Measurements from ENCODE around the gene VAV3.

Gene VAV3

DNA sequence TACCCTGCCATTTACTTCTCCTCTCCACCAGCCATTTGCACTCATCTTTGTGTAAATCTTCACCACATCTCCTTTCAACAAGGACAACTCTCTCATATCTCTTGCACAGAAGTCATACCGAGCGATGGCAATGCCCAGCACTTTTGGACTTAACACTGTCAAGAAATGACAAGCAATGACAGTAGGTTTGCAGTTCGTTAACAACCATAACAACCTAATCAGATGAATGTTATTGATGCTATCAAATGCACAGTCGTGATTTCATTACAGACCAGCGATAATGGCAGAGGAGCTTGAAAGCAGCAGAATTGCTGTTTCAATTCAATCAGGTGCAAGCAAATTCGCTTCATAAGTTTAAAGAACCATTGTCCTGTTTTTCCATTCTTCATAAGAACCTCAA, 390.9 kb downstream of the VAV3 start:
- DNase-seq (ENCODE audit: low spot score): no peak

- DNase-seq (ENCODE audit: low spot score): no peak
Observed at GRCh38 chr1:107572674-107573211, 392.2 kb downstream of the VAV3 start.

DNA sequence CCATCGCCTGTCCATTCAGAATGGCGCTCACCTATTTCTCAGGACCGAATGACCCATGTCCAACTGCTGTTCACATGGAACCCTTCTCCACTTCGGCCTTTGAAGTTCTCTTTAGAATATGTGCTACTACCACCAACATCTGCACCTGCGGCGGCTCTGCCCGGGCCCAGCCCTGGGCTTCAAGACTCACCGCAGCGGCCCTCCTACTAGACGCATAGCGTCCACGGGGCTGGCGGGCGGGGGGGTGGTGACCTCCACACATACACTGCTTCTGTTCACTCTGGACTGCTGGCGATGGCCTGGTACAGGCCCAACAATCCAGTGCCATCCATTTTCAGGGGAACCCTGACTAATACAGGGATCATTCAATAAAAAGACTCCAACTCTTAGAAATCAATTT, 394.2 kb downstream of the VAV3 start:
- no peak for DNase-seq (ENCODE audit: low spot score)

DNA sequence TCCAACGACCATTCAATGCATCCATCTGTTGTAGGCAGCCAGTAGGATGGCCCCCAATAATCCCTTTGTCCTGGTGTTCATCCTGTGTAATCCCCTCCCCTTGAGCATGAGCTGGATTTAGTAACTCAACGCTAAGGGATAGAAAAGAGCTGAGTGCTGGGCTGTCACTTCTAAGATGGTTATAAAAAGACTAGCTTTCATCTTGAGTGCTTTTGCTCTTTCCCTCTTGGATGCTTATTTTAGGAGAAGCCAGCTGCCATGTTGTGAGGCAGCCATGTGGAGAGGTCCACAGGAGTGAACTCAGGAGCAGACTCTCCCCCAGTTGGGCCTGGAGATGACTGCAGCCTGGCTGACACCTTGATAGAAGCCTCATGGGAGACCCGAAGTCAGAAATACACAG, 401.5 kb downstream of the VAV3 start:
- no peak for DNase-seq (ENCODE audit: low spot score)

GRCh38 chr1:107559881-107560280, 405.1 kb downstream of the VAV3 start:
- no peak for DNase-seq (ENCODE audit: low spot score)

DNA sequence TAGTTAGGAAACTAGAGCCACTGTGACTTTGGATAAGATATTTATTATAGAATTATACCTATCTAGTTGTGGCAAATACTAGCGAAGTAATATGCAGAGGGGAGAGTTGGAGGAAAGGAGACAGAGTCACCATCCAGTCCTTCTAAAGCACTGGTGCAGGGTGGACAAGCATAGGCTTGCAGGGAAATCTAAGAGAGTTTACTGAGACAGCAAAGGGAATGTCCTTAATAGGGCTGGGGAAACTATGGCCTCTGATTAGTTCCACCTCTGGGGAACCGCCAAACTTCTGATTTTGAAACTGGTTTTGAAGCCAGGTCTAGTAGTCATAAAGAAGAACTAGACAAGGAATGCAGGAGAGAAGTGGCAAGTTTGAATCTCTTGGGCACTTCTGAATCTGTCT, 407.9 kb downstream of the VAV3 start:
- DNase-seq (ENCODE audit: low spot score): no peak

- DNase-seq (ENCODE audit: low spot score): no peak
Observed at GRCh38 chr1:107555578-107555977, 409.4 kb downstream of the VAV3 start.

GRCh38 chr1:107552781-107553180, 412.2 kb downstream of the VAV3 start:
- DNase-seq (ENCODE audit: low spot score): no peak

- DNase-seq (ENCODE audit: low spot score): no peak
Observed at GRCh38 chr1:107551456-107551855, 413.5 kb downstream of the VAV3 start.

- DNase-seq (ENCODE audit: low spot score): no peak
Observed at GRCh38 chr1:107550358-107550757, 414.6 kb downstream of the VAV3 start.

DNA sequence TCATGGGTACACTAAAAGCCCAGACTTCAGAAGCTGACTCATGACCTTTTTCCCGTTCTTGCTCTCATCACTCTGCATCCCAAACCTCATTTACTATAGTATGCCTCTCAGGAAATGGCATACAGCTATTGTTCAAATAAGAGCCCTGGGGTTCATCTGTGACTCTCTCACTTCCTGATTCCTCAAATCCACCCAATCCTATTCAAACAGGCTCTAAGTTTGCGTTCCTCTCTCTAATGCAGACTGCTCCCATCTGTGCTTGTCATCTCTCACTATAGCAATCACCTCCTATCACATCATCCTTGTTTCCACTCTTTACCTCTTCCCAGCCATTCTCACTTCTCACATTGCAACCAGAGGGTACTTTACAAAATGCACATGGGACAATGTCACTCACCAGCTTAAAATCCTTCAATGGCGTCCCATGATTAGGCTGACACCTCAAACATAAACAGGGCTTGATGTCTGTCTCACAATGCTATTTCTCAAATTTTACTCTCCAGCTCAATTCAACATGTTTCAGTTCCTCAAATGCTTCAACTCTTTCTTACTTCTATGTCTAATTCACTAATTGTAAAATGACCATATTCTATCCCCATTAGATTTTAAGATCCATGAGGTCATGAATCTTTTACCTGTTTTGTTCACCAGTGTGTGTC, 415.7 kb downstream of the VAV3 start:
- no peak for DNase-seq (ENCODE audit: low spot score)

GRCh38 chr1:107548276-107548675, 416.7 kb downstream of the VAV3 start:
- no peak for DNase-seq (ENCODE audit: low spot score)

DNA sequence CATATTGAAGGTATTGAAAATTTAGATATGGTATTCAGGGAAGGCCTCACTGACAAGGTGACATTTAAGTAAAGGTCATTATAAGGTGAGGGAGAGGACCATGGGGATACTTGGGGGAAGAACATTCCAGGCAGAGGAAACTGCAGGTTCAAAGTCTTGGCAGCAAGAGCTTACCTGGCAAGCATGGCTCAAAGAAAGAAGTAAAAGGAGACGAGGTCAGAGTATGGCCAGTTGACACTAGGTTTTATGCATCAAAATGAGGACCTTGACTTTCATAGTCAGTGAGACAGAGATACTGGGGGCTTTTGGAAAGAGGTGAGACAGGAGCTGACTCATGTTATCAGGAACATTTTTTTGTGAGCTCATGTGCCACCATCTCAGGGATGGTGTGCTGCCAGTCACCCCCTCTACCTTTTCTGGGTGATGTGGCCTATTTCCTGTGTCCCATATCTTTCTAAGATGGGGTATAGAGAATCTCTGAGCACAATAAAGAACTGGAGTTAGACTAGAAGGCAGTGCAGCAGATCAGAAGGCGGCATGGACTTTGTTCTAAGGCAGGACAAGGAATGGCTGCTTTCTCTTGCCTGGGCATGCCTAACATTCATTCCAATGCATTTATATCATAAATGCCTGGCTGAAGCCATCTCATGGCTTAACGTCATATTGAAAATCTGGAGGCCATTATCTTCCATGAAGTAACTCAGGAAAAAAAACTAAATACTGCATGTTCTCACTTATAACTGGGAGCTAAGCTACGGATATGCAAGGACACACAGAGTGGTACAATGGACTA, 417.4 kb downstream of the VAV3 start:
- no peak for DNase-seq (ENCODE audit: low spot score)

- no peak for DNase-seq (ENCODE audit: low spot score)
Observed at GRCh38 chr1:107546576-107546975, 418.4 kb downstream of the VAV3 start.

- DNase-seq (ENCODE audit: low spot score): no peak
Observed at GRCh38 chr1:107545879-107546278, 419.1 kb downstream of the VAV3 start.

- no peak for DNase-seq (ENCODE audit: low spot score)
Observed at GRCh38 chr1:107545056-107545577, 419.9 kb downstream of the VAV3 start.

GRCh38 chr1:107544285-107544684, 420.7 kb downstream of the VAV3 start:
- DNase-seq (ENCODE audit: low spot score): no peak

- no peak for DNase-seq (ENCODE audit: low spot score)
Observed at GRCh38 chr1:107541412-107541811, 423.6 kb downstream of the VAV3 start.

GRCh38 chr1:107538502-107538901, 426.5 kb downstream of the VAV3 start:
- no peak for DNase-seq (ENCODE audit: low spot score)

GRCh38 chr1:107536266-107536665, 428.7 kb downstream of the VAV3 start:
- no peak for DNase-seq (ENCODE audit: low spot score)

DNA sequence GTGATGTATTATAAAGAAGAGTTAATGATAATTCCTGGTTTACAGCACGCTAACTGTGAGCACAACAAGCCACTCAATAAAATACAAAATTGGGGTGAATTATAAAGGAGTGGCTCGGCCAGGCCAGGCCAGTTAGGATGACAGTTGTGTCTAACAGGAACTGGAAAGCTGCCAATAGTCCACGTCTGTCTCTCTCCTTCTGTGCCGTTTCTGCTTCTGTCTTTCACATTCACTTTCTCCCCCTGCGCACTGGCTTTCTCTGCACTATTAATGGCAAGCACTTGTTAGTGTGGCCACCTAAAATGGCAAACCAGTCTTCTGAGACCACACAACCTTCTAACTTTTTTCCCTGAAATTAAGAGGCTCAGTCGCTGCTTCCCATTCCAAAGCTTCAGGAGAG, 429.9 kb downstream of the VAV3 start:
- DNase-seq (ENCODE audit: low spot score): no peak

- no peak for DNase-seq (ENCODE audit: low spot score)
Observed at GRCh38 chr1:107534632-107535031, 430.3 kb downstream of the VAV3 start.

GRCh38 chr1:107533436-107533835, 431.5 kb downstream of the VAV3 start:
- DNase-seq (ENCODE audit: low spot score): no peak

Measured in germinal center (tissue), 1 donor.